Loucy (cell line): ENCODE data around the gene OR1K1.

Experiments used
- H2AFZ ChIP-seq: fragments of 200-600 bp; sonication (generic); 2 replicates; pipeline ENCODE4 v1.6.0; 2016; ENCODE audit warnings: antibody characterized with exemption, mild to moderate bottlenecking, low read length, moderate library complexity
- H3F3A ChIP-seq: fragments of 200-600 bp; 2 replicates; pipeline ENCODE4 v1.6.0; 2016; ENCODE audit warnings: antibody characterized with exemption, low read depth, mild to moderate bottlenecking
- H3K27me3 ChIP-seq: fragments of 200-600 bp; sonication (generic); 2 replicates; pipeline ENCODE4 v1.6.1; 2014; ENCODE audit warnings: low read length, mild to moderate bottlenecking; ENCODE audit not compliant: insufficient read depth, poor library complexity, severe bottlenecking
- H3K36me3 ChIP-seq: fragments of 200-600 bp; sonication (generic); 2 replicates; pipeline ENCODE4 v1.6.1; 2016; ENCODE audit warnings: low read length; ENCODE audit not compliant: insufficient read depth
- H3K4me1 ChIP-seq: fragments of 200-600 bp; sonication (generic); 2 replicates; pipeline ENCODE4 v1.5.1; 2014; ENCODE audit warnings: low read length, mild to moderate bottlenecking; ENCODE audit not compliant: insufficient read depth, poor library complexity, severe bottlenecking
- H3K4me2 ChIP-seq: fragments of 200-600 bp; sonication (generic); 2 replicates; pipeline ENCODE4 v1.6.0; 2014; ENCODE audit warnings: antibody characterized with exemption, low read length, low read depth, mild to moderate bottlenecking; ENCODE audit not compliant: poor library complexity, severe bottlenecking
- H3K4me3 ChIP-seq: fragments of 200-600 bp; sonication (generic); 2 replicates; pipeline ENCODE4 v1.5.1; 2014; ENCODE audit warnings: low read length, mild to moderate bottlenecking, mixed read lengths; ENCODE audit not compliant: poor library complexity, severe bottlenecking
- H3K79me2 ChIP-seq: fragments of 200-600 bp; sonication (generic); 2 replicates; pipeline ENCODE4 v1.6.1; 2014; ENCODE audit warnings: low read length; ENCODE audit not compliant: insufficient read depth
- H3K9ac ChIP-seq: fragments of 200-600 bp; sonication (generic); 2 replicates; pipeline ENCODE4 v1.6.0; 2014; ENCODE audit warnings: mild to moderate bottlenecking, low read depth, low read length, moderate library complexity; ENCODE audit not compliant: poor library complexity, severe bottlenecking
- H3K9me2 ChIP-seq: fragments of 200-600 bp; sonication (generic); replicated peaks from 2 replicates; pipeline ENCODE4 v1.6.1; 2016; ENCODE audit warnings: low read depth, low read length, mixed read lengths
- H3K9me3 ChIP-seq: fragments of 200-600 bp; sonication (generic); 2 replicates; pipeline ENCODE4 v1.6.1; 2014; ENCODE audit warnings: mild to moderate bottlenecking, antibody characterized with exemption, low read length, low read depth; ENCODE audit not compliant: insufficient read depth
- H4K20me1 ChIP-seq: fragments of 200-600 bp; sonication (generic); 2 replicates; pipeline ENCODE4 v1.6.0; 2014; ENCODE audit warnings: antibody characterized with exemption, low read length, mild to moderate bottlenecking; ENCODE audit not compliant: insufficient read depth, poor library complexity, severe bottlenecking
- CTCF ChIP-seq: fragments of 200-600 bp; sonication (generic); conservative IDR thresholded peaks from 2 replicates; pipeline ENCODE4 v1.5.1; 2014; ENCODE audit warnings: mild to moderate bottlenecking, antibody characterized with exemption, low read length
- EZH2phosphoT487 ChIP-seq: fragments of 200-600 bp; IDR thresholded peaks from 2 replicates; pipeline ENCODE4 v1.6.1; 2018; ENCODE audit warnings: antibody characterized with exemption, mild to moderate bottlenecking, moderate library complexity, borderline replicate concordance

OR1K1 gene

GRCh38 chr9:122786338-122786737, 13.6 kb upstream of the OR1K1 start:
- no peak overlapping the region for H3K4me2 ChIP-seq
- H3F3A ChIP-seq = no peaks in the 10 kb centered on the region
- H3K9me2 ChIP-seq = no peaks in the 10 kb centered on the region
- no peak overlapping the region for H3K4me3 ChIP-seq
- no peak overlapping the region for H2AFZ ChIP-seq
- no peaks in the 10 kb centered on the region for H4K20me1 ChIP-seq
- no peaks in the 10 kb centered on the region for H3K27me3 ChIP-seq
- TF ChIP-seq EZH2phosphoT487 (no peak), CTCF (no peak)
- H3K4me1 ChIP-seq = no peaks in the 10 kb centered on the region
- no peaks in the 10 kb centered on the region for H3K79me2 ChIP-seq
- H3K9me3 ChIP-seq = no peaks in the 10 kb centered on the region
- no peaks in the 10 kb centered on the region for H3K36me3 ChIP-seq
- no peak overlapping the region for H3K9ac ChIP-seq

GRCh38 chr9:122788831-122789230, 11.1 kb upstream of the OR1K1 start, which contains the start of gene OR5C1:
Gene OR5C1, plus strand, starts transcription at chr9:122788933. Its CDS starts 0 bp downstream, at chr9:122788933.
- Histone ChIP-seq H2AFZ (no peak within 1 kb of the TSS), H3K4me3 (no peak within 1 kb of the TSS), H3F3A (no peaks in the 10 kb centered on the region), H3K79me2 (no peaks in the 10 kb centered on the region), H4K20me1 (no peaks in the 10 kb centered on the region), H3K4me1 (no peaks in the 10 kb centered on the region), H3K4me2 (no peak within 1 kb of the TSS), H3K9me2 (no peaks in the 10 kb centered on the region), H3K9ac (no peak within 1 kb of the TSS), H3K9me3 (no peaks in the 10 kb centered on the region), H3K36me3 (no peaks in the 10 kb centered on the region), H3K27me3 (no peaks in the 10 kb centered on the region)
- TF ChIP-seq CTCF = no peak
- no peak for TF ChIP-seq EZH2phosphoT487

GRCh38 chr9:122789256-122790046, 10.5 kb upstream of the OR1K1 start:
- Histone ChIP-seq H4K20me1 (no peaks in the 10 kb centered on the region), H3K4me1 (no peaks in the 10 kb centered on the region), H3K9me2 (no peaks in the 10 kb centered on the region), H3K27me3 (no peaks in the 10 kb centered on the region), H3K36me3 (no peaks in the 10 kb centered on the region), H3K79me2 (no peaks in the 10 kb centered on the region), H3K4me2 (no peak overlapping the region), H3K4me3 (no peak overlapping the region), H3K9ac (no peak overlapping the region), H3K9me3 (no peaks in the 10 kb centered on the region), H2AFZ (no peak overlapping the region), H3F3A (no peaks in the 10 kb centered on the region)
- TF ChIP-seq CTCF (no peak), EZH2phosphoT487 (no peak)
